GM19397 (cell line): ENCODE measurements around the gene ATP13A1.
"Not testable (repeated sequence)": the region's sequence is repeated elsewhere in the genome, so short reads cannot be mapped to it uniquely, and the experiment has no call there.

Experiments
- ATAC-seq: cut with Tn5 transposase; IDR thresholded peaks from one replicate; pipeline ENCODE4 v1.9.1; 2021; ENCODE audit warnings: mild to moderate bottlenecking, moderate library complexity; ENCODE audit not compliant: unreplicated experiment

ATP13A1 gene

GRCh38 chr19:19663256-19664120, at the start of gene ATP13A1:
Gene ATP13A1, minus strand, starts transcription at chr19:19663676. Its CDS starts 10 bp downstream, at chr19:19663666.
- peak; percentile 80 for ATAC-seq

GRCh38 chr19:19711934-19712828, 48.7 kb upstream of the ATP13A1 start:
- no peak for ATAC-seq

DNA sequence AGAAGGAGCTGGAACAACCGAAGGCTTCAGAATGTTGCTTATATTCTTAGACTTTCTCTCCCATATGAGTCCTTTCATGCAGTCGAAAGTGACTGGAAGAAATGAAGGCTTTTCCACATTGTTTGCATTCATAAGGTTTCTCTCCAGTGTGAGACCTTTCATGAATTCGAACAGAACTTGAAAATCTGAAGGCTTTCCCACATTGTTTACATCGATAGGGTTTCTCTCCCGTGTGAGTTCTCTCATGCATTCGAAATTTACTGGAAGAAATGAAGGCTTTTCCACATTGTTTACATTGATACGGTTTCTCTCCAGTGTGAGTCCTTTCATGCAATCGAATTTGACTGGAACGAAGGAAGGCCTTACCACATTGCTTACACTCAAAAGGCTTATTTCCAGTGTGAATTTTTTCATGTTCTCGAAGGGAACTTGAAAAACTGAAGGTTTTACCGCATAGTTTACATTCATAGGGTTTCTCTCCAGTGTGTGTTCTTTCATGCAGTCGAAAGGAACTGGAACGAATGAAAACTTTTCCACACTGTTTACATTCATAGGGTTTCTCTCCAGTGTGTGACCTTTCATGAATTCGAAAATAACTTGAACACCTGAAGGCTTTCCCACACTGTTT, 47.9 kb upstream of the ATP13A1 start:
- ATAC-seq, result no peak

DNA sequence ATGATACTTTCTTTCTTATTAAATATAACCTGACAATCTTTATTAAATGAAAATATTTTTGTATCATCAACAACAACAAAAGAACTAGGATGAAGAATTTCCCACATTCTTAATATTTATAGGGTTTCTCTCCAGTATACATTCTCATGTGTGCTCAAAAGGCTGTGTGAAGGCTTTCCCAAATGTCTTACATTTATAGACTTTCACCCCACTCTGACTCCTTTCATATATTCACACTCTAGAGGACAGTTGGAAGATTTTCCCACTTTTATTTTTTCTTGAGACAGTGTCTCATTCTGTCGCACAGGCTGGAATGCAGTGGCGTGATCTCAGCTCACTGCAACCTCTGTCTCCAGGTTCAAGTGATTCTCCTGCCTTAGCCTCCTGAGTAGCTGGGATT, 47.0 kb upstream of the ATP13A1 start:
- ATAC-seq, result no peak

DNA sequence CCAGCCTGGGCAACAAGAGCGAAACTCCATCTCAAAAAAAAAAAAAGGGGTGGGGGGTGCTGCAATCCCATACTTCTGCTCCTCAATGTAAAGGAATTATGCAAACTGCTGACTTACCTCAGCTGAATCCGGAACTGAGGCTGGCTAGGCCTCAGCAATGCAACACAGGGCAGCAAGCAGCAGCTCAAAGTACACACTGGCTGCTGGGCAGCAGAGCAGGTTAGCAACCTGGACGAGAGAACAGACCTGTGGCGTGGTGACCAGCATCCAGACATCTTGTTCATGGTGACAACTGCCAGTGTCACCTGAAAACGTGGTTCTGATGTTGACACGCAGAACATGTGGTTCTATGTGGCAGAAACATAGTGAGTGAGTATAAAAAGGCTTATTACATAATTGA, 41.4 kb upstream of the ATP13A1 start:
- ATAC-seq, result no peak

DNA sequence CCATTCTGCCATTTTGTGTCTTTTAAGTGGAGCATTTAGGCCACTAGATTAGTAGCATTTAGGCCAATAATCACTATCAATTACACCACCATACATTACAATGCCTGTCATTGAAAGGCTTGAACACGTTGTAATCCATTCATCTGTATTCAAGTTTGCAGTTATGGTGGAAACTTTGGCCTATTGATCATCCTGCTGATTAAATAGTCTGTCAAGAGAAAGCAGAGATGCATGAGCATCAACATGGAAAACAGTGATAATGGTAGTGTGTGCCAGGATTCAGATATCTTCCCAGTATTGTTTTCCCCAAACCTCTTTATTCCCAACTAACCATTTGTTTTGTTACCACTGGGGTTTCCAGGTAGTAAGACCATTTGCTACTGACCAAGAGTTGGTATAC, 37.0 kb upstream of the ATP13A1 start:
- ATAC-seq, result not testable (repeated sequence)

DNA sequence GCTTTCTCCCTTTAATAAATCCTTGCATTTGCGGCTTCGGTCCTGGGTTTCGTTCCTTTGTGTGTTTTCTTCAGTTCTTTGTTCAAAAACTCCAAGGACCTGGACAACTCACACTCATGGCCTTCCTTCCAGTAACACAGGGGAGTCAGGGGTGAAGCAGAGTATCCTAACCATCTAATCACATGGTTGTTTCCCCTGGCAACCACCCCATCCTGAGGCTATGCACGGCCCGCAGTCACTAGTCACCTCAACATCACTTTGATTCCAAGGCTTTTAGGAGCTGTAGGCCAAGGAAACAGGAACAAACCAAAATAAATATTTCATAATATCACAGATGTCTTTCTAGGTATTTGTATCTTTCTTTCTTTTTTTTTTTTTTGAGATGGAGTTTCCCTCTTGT, 34.1 kb upstream of the ATP13A1 start:
- no peak for ATAC-seq

DNA sequence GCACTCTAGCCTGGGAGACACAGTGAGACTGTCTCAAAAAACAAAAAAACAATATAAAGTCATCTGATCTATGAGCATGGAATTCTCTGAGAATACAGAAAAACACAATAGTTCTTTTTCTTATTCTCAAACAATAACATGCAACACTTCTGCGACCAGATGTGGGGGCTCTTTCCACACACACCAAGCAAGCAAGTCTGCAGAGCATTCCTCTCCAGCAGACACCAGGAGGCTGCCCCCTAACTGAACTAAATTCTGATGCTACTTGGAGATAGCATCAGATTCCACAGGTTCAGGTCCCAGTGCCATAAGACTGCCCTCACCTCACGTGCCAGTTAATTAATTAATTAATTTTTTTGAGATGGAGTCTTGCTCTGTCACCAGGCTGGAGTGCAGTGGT, 32.9 kb upstream of the ATP13A1 start:
- no peak for ATAC-seq

DNA sequence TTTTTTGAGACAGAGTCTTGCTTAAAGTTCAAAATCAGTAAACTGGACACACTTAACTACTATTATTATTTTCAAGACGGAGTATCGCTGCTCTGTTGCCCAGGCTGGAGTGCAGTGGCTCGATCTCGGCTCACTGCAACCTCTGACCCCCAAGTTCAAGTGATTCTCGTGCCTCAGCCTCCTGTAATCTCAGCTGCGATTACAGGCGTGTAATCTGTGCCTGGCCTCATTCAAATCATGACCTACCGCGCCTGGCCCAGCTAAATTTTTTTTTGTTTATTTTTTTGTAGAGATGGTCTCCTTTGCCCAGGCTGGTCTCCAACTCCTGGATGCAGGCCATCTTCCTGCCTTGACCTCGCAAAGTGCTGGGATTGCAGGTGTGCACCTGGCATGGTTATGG, 28.2 kb upstream of the ATP13A1 start:
- ATAC-seq, result no peak

- ATAC-seq, result not testable (repeated sequence)
These were observed 25.5 kb upstream of the ATP13A1 start for GRCh38 chr19:19689023-19689422.

DNA sequence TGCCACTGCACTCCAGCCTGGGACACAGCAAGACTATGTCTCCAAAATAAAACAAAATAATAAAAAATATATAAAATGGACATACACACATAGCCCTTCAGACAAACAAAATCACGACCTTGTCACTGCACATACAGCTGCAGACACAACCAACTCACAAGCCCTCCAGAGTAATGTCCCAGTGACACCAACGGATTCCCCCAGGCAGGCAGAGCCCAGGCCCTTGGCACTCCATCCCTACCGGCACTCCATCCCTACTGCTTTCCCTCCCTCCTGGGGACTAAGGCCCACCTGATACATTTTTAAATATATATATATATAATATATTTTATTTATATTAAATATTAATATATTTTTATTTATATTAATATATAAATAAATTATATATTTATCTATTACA, 23.6 kb upstream of the ATP13A1 start:
- ATAC-seq, result no peak

- no peak for ATAC-seq
These were observed 23.1 kb upstream of the ATP13A1 start for GRCh38 chr19:19686580-19686979.

DNA sequence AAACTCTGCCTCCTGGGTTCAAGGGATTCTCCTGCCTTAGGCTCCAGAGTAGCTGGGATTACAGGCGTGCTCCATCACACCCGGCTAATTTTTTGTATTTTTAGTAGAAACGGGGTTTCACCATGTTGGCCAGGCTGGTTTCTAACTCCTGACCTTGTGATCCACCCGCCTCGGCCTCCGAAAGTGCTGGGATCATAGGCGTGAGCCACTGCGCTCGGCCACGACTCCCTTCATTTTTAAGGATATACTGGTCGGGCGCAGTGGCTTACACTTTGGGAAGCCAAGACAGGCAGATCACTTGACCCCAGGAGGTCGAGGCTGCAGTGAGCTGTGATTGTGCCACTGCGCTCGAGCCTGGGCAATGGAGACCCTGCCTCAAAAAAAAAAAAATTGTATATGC, 22.6 kb upstream of the ATP13A1 start:
- ATAC-seq, result not testable (repeated sequence)

- no peak for ATAC-seq
These were observed 15.9 kb upstream of the ATP13A1 start for GRCh38 chr19:19679176-19680073.

DNA sequence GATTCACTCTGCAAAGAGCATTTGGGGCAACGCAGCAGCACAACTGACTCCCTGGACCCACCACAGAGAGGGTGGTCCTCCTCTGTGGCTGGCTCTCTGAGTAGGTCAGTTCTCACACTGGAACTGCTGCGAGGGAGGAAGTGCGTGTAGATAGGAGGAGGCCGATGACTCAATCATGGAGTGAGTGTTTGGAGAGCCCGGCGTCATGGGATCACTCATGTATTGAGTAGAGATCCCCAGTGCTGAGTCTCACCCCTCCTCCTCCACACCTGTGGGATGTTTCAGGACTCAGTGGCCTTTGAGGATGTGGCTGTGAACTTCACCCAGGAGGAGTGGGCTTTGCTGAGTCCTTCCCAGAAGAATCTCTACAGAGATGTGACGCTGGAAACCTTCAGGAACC, 14.1 kb upstream of the ATP13A1 start:
- ATAC-seq, result no peak

- ATAC-seq, result no peak
These were observed 10.8 kb upstream of the ATP13A1 start for GRCh38 chr19:19674315-19674714.

- no peak for ATAC-seq
These were observed 9.3 kb upstream of the ATP13A1 start for GRCh38 chr19:19672816-19673215.

DNA sequence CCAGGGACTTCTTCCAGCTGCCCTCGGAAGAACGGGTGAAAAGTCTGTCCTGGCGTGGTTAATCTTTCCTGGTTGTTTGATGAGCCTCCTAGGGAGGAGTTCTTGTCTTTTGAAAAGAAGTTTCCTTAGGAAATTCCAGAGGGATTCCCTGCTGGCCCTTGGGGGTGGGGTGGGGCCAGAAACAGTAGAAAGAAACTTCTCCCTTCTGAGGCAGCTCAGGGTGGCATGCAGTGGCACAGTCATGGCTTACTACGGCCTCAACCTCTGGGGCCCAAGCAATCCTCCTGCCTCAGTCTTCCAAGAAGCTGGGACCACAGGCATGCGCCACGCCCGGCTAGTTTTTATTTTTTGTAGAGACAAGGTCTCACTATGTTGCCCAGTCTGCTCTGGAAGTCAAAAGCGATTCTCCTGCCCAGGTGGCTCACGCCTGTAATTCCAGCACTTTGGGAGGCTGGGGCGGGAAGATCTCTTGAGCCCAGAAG, 6.6 kb upstream of the ATP13A1 start:
- ATAC-seq, result no peak

DNA sequence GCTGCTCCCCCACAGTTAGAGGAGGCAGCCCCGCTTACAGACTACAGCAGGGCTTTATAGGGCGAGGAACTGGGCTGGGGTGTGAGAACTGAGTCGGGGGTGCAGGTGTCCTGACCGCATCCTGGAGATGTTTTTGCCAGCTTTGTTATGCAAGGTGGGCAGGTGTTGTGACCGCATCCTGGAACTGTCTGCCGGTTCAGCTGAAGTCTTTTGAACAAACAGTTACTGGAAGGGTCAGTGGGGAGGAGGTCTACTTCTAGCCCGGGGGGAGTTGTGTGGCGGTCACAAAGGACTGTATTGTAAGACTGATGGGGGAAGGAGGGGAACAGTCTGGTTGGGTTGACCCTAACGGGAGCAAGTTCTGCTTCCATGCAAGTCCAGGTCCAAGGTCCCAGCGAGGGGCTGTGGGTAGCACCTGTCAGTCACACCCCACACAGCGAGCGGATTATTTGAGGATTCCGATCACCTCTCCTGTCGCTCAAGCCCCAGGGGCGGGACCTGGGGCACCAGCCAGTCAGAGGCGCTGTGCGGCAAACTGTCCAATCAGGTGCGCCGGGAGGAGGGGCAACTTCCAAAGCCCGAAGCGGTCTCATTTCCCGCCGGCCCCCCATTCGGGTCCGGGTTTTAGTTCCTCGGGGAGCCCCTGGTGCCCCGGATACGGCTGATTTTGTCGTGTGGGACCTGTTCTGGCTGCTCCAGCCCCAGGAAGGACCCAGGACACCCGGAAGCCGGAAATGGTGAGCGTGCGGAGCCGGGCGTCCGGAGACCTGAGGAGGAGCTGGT, 4.9 kb upstream of the ATP13A1 start, which contains the start of gene ZNF101:
Gene ZNF101, plus strand, starts transcription at position 610 of the 783 bp plus-strand sequence. Its CDS starts 125 bp downstream, at position 735.
- ATAC-seq, result peak; percentile 63
